Chondrocyte (in vitro differentiated cells): ENCODE measurements around the gene STUM. TPM values are rescaled to one million over a fixed set of nuclear protein-coding genes. Genes with fewer than 3 reads are reported as not detected.
"Not testable (repeated sequence)": the region's sequence is repeated elsewhere in the genome, so short reads cannot be mapped to it uniquely, and the experiment has no call there.

Experiments
- DNase-seq: peaks from one replicate; pipeline ENCODE4 v3.0.0; 2021; ENCODE audit warnings: mixed read lengths, low spot score
- H3K27ac Mint-ChIP-seq: one replicate; pipeline ENCODE4 v1.8.0; 2021; ENCODE audit warnings: mild to moderate bottlenecking, moderate library complexity, mixed read lengths; ENCODE audit not compliant: unreplicated experiment
- H3K27me3 Mint-ChIP-seq: 2 replicates; pipeline ENCODE4 v1.8.0; 2021; ENCODE audit warnings: low read depth, mixed read lengths
- H3K36me3 Mint-ChIP-seq: 2 replicates; pipeline ENCODE4 v1.8.0; 2021; ENCODE audit warnings: low read depth, mixed read lengths
- H3K4me1 Mint-ChIP-seq: 2 replicates; pipeline ENCODE4 v1.8.0; 2021; ENCODE audit warnings: low read depth, mild to moderate bottlenecking, mixed read lengths
- H3K4me3 Mint-ChIP-seq: one replicate; pipeline ENCODE4 v1.8.0; 2021; ENCODE audit warnings: mild to moderate bottlenecking, moderate library complexity, mixed read lengths; ENCODE audit not compliant: unreplicated experiment
- H3K9me3 Mint-ChIP-seq: 2 replicates; pipeline ENCODE4 v1.8.0; 2021; ENCODE audit warnings: low read depth, mixed read lengths
- long read RNA-seq: library from polyadenylated mRNA; stranded (forward); transcript quantifications from one replicate; pipeline ENCODE4 v2.0.0, GENCODE V29; 2021
- total RNA-seq: library from RNA; stranded (reverse); gene quantifications from 3 replicates; pipeline ENCODE4 v1.2.1, GENCODE V29; 2021
- TF ChIP-seq, protein P1 (sequence below): fragments of 200-600 bp; sonication (generic); IDR thresholded peaks from 2 replicates; pipeline ENCODE4 v1.5.0; 2021; ENCODE audit warnings: antibody characterized with exemption, mild to moderate bottlenecking, moderate library complexity

Gene STUM, protein sequence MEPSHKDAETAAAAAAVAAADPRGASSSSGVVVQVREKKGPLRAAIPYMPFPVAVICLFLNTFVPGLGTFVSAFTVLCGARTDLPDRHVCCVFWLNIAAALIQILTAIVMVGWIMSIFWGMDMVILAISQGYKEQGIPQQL
- total RNA-seq = 0.27 to 0.67 TPM in 2 of 3 replicates, not detected in the other
- long read RNA-seq = 0 reads

DNA sequence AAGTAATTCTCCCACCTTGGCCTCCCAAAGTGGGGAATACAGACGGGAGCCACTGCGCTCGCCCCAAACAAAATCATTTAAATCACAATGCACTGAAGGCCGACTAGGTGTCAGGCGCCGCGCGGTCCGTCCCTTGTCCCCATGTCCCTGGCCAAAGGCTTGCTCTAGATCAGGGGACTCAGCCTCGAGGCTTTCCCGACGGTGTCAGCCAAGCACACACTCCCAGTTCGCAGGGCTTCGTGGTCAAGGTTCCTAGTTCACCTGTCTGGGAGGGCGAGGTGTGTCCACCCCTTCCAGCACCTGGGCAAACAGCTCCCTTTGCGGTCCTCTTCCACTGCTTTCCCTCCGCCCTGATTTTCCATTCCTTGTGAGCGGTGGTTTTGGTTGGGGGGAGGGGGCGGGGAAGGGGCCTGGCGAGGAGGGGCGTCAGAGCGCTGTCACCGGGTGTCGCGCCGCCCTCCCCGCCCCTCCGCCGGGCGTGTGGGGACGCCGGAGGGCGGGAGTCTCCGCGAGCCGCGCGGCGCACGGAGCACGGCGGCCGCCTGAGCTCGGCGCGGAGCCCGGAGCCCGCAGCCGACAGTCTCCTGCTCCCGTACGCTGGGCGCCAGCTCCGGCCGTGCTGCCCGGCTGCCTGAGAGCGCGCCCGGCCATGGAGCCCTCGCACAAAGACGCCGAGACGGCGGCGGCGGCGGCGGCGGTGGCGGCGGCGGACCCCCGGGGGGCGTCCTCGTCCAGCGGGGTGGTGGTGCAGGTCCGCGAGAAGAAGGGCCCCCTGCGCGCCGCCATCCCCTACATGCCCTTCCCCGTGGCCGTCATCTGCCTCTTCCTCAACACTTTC, at the start of gene STUM:
Gene STUM (plus strand): TSS at position 509 of the 838 bp plus-strand sequence. CDS start 141 bp downstream, at position 650.
- DNase-seq = no peak
- H3K9me3 Mint-ChIP-seq = no peaks in the 10 kb centered on the region
- H3K4me3 Mint-ChIP-seq = peak within 1 kb of the TSS; percentile 64
- TF ChIP-seq, protein P1, sequence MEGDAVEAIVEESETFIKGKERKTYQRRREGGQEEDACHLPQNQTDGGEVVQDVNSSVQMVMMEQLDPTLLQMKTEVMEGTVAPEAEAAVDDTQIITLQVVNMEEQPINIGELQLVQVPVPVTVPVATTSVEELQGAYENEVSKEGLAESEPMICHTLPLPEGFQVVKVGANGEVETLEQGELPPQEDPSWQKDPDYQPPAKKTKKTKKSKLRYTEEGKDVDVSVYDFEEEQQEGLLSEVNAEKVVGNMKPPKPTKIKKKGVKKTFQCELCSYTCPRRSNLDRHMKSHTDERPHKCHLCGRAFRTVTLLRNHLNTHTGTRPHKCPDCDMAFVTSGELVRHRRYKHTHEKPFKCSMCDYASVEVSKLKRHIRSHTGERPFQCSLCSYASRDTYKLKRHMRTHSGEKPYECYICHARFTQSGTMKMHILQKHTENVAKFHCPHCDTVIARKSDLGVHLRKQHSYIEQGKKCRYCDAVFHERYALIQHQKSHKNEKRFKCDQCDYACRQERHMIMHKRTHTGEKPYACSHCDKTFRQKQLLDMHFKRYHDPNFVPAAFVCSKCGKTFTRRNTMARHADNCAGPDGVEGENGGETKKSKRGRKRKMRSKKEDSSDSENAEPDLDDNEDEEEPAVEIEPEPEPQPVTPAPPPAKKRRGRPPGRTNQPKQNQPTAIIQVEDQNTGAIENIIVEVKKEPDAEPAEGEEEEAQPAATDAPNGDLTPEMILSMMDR = no peak
- H3K27me3 Mint-ChIP-seq = peaks cover 27% of the 10 kb centered on the region
- H3K36me3 Mint-ChIP-seq = no peaks in the 10 kb centered on the region
- peaks cover 12% of the 10 kb centered on the region for H3K4me1 Mint-ChIP-seq
- no peak within 1 kb of the TSS for H3K27ac Mint-ChIP-seq

GRCh38 chr1:226499699-226500098, 48.9 kb upstream of the STUM start:
- H3K36me3 Mint-ChIP-seq, H3K9me3 Mint-ChIP-seq, H3K4me3 Mint-ChIP-seq, DNase-seq, H3K4me1 Mint-ChIP-seq, H3K27ac Mint-ChIP-seq: not testable (repeated sequence)
- peaks cover 66% of the 10 kb centered on the region for H3K27me3 Mint-ChIP-seq

GRCh38 chr1:226506021-226506420, 42.5 kb upstream of the STUM start:
- Mint-ChIP-seq H3K9me3 (peaks cover 5% of the 10 kb centered on the region), H3K27me3 (peaks cover 62% of the 10 kb centered on the region), H3K4me3 (no peak overlapping the region), H3K27ac (no peak overlapping the region), H3K4me1 (no peaks in the 10 kb centered on the region), H3K36me3 (peaks cover 2% of the 10 kb centered on the region)
- TF ChIP-seq, protein P1 = no peak
- no peak for DNase-seq

DNA sequence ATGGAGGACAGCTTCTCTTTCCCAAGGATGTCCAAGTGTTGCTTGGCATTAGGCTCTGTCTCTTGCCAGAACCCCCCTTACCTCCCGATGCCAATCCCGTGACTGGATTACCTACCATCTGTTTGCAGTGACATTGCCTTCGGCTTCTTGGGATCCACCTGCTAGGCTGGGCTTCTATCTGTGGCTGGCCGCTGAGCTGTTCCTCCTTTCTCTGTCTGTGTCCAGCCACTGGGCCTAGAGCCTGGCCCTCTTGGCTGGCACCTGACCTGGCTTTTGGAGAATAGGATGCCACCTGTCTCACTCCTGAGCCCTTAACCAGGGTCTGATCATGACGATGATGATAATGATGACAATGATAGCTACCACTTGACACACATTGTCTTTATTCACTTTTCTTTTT, 41.6 kb upstream of the STUM start:
- no peaks in the 10 kb centered on the region for H3K4me1 Mint-ChIP-seq
- H3K4me3 Mint-ChIP-seq = no peak overlapping the region
- peaks cover 2% of the 10 kb centered on the region for H3K36me3 Mint-ChIP-seq
- H3K9me3 Mint-ChIP-seq = peaks cover 5% of the 10 kb centered on the region
- TF ChIP-seq, protein P1 = no peak
- DNase-seq = no peak
- H3K27me3 Mint-ChIP-seq = peaks cover 56% of the 10 kb centered on the region
- H3K27ac Mint-ChIP-seq = no peak overlapping the region

GRCh38 chr1:226510453-226510852, 38.1 kb upstream of the STUM start:
- no peak for DNase-seq
- Mint-ChIP-seq H3K27me3 (peaks cover 26% of the 10 kb centered on the region), H3K4me1 (no peaks in the 10 kb centered on the region), H3K4me3 (no peak overlapping the region), H3K9me3 (no peaks in the 10 kb centered on the region), H3K27ac (no peak overlapping the region), H3K36me3 (no peaks in the 10 kb centered on the region)
- TF ChIP-seq, protein P1 = no peak
